OCI-LY7 (cell line): ENCODE data around the gene SRBD1. TPM values are rescaled to one million over a fixed set of nuclear protein-coding genes. Genes with fewer than 3 reads are reported as not detected.
A peak's percentile ranks its signal among the peaks of the same experiment; 100 is the strongest.

Experiments used
- BruUV-seq: library from RNA; stranded (reverse); fragments of 400-500 nt; replicated peaks from 2 replicates; lab custom pipeline; 2021; lab: Mats Ljungman, UMichigan
- CTCF ChIA-PET: fragments of 300-600 bp; sonication (Branson Sonifier 250); formaldehyde crosslinking; loops from one replicate; lab custom pipeline; 2022; ENCODE audit warnings: antibody characterized with exemption; ENCODE audit not compliant: unreplicated experiment; lab: Charles Lee
- POLR2A ChIA-PET: fragments of 300-600 bp; sonication (Branson Sonifier 250); formaldehyde crosslinking; loops from one replicate; lab custom pipeline; 2022; ENCODE audit warnings: antibody characterized with exemption; lab: Charles Lee
- DNase-seq: peaks from one replicate; pipeline ENCODE4 v3.0.0-alpha.2; 2015; ENCODE audit warnings: low spot score
- H2AFZ ChIP-seq: fragments of 200-600 bp; sonication (generic), shearing (Covaris generic); 2 replicates; pipeline ENCODE4 v1.6.1; 2014; ENCODE audit warnings: mild to moderate bottlenecking, antibody characterized with exemption, low read length, moderate library complexity
- H3K27ac ChIP-seq: fragments of 200-600 bp; sonication (generic); 2 replicates; pipeline ENCODE4 v1.5.1; 2014; ENCODE audit warnings: mixed run types, low read depth, mild to moderate bottlenecking, moderate library complexity, low read length, inconsistent platforms; ENCODE audit not compliant: poor library complexity, severe bottlenecking
- H3K36me3 ChIP-seq: fragments of 200-600 bp; sonication (generic); 2 replicates; pipeline ENCODE4 v1.6.1; 2014; ENCODE audit warnings: mild to moderate bottlenecking, antibody characterized with exemption, low read length, moderate library complexity, mixed read lengths; ENCODE audit not compliant: insufficient read depth
- H3K4me1 ChIP-seq: fragments of 200-600 bp; sonication (generic); 2 replicates; pipeline ENCODE4 v1.5.1; 2014; ENCODE audit warnings: mild to moderate bottlenecking, low read length; ENCODE audit not compliant: insufficient read depth, poor library complexity, severe bottlenecking
- H3K4me2 ChIP-seq: fragments of 200-600 bp; sonication (generic); 2 replicates; pipeline ENCODE4 v1.6.1; 2014; ENCODE audit warnings: mild to moderate bottlenecking, low read length
- H3K4me3 ChIP-seq: fragments of 200-600 bp; sonication (generic); 2 replicates; pipeline ENCODE4 v1.5.1; 2014; ENCODE audit warnings: mild to moderate bottlenecking, low read depth, low read length; ENCODE audit not compliant: poor library complexity, severe bottlenecking
- H3K79me2 ChIP-seq: fragments of 200-600 bp; sonication (generic); 2 replicates; pipeline ENCODE4 v1.6.1; 2016; ENCODE audit warnings: low read depth, mild to moderate bottlenecking, low read length, moderate library complexity, mixed read lengths; ENCODE audit not compliant: insufficient read depth
- H3K9me2 ChIP-seq: fragments of 200-600 bp; sonication (generic); 2 replicates; pipeline ENCODE4 v1.6.1; 2016; ENCODE audit warnings: mild to moderate bottlenecking, low read length, mixed read lengths; ENCODE audit not compliant: insufficient read depth
- H3K9me3 ChIP-seq: fragments of 200-600 bp; sonication (generic); 2 replicates; pipeline ENCODE4 v1.6.1; 2014; ENCODE audit warnings: mild to moderate bottlenecking, mixed run types, low read length, mixed read lengths
- H4K20me1 ChIP-seq: fragments of 200-600 bp; sonication (generic); 2 replicates; pipeline ENCODE4 v1.6.1; 2014; ENCODE audit warnings: mild to moderate bottlenecking, antibody characterized with exemption, low read length, moderate library complexity, mixed read lengths; ENCODE audit not compliant: insufficient read depth
- EZH2phosphoT487 ChIP-seq: fragments of 200-600 bp; sonication (generic); IDR thresholded peaks from 2 replicates; pipeline ENCODE4 v1.6.1; 2018; ENCODE audit warnings: low read depth, borderline replicate concordance, mild to moderate bottlenecking, mixed run types, antibody characterized with exemption, low read length, moderate library complexity, mixed read lengths
- intact Hi-C: fragments of 100-400 bp; cut with micrococcal nuclease; formaldehyde crosslinking; loops from one replicate; pipeline ENCODE4 v1.10.0; 2022; ENCODE audit not compliant: unreplicated experiment
- total RNA-seq, 2 experiments: library from RNA; depleted of rRNA in 1 of 2; stranded (reverse); fragments of >200 nt in 1 of 2; shearing (Covaris generic) in 1 of 2; gene quantifications; 2 replicates each; pipeline ENCODE4 v1.2.3, GENCODE V29; 2014 to 2022
- TF ChIP-seq, protein P1 (sequence below): fragments of 200-600 bp; sonication (generic); conservative IDR thresholded peaks from 2 replicates; pipeline ENCODE4 v1.5.1; 2014; ENCODE audit warnings: mild to moderate bottlenecking, antibody characterized with exemption, low read length, moderate library complexity, mixed read lengths

Gene SRBD1
- total RNA-seq, 2 experiments from 2014 or later, result 13.9 to 16.0 TPM

DNA sequence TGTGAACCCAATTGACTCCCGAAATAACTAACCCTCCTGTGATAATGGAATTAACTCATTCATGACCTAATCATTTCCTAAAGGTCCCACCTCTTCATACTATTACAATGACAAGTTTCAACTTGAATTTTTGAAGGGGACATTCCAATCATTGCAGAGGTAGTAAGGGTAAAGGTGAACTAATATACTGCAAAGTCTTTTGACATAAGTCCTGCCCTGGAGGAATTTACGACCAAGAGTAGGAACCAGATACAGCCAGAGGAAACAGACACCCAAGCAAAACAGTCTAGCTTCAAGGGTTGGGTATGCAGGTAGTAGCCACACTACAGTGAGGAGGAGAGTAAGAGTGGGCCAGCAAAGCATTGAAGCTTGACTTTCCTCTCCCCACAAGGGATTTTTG, 1.2 kb upstream of the SRBD1 start:
- H3K36me3 ChIP-seq, result no peaks in the 10 kb centered on the region
- intact Hi-C loops, result no loop called here
- no TSS peak for BruUV-seq
- no peak for TF ChIP-seq EZH2phosphoT487
- TF ChIP-seq, protein P1, sequence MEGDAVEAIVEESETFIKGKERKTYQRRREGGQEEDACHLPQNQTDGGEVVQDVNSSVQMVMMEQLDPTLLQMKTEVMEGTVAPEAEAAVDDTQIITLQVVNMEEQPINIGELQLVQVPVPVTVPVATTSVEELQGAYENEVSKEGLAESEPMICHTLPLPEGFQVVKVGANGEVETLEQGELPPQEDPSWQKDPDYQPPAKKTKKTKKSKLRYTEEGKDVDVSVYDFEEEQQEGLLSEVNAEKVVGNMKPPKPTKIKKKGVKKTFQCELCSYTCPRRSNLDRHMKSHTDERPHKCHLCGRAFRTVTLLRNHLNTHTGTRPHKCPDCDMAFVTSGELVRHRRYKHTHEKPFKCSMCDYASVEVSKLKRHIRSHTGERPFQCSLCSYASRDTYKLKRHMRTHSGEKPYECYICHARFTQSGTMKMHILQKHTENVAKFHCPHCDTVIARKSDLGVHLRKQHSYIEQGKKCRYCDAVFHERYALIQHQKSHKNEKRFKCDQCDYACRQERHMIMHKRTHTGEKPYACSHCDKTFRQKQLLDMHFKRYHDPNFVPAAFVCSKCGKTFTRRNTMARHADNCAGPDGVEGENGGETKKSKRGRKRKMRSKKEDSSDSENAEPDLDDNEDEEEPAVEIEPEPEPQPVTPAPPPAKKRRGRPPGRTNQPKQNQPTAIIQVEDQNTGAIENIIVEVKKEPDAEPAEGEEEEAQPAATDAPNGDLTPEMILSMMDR, result no peak
- ChIA-PET CTCF (no interaction called here), POLR2A (interaction anchor here (0.9 kb wide), 1 partner anchor 31 kb away, joined by 3 read pairs; no protein-coding TSS in a partner anchor)
- H3K79me2 ChIP-seq, result peaks cover 18% of the 10 kb centered on the region; the same call in 1 of the 2 replicates
- no peaks in the 10 kb centered on the region for H3K9me3 ChIP-seq
- no peak overlapping the region for H2AFZ ChIP-seq
- H3K4me2 ChIP-seq, result no peak overlapping the region
- H3K4me3 ChIP-seq, result no peak overlapping the region
- H3K4me1 ChIP-seq, result peaks cover 16% of the 10 kb centered on the region
- no peaks in the 10 kb centered on the region for H3K9me2 ChIP-seq
- DNase-seq, result no peak
- peaks cover 7% of the 10 kb centered on the region; the same call in 1 of the 2 replicates for H4K20me1 ChIP-seq
- no peak overlapping the region for H3K27ac ChIP-seq

DNA sequence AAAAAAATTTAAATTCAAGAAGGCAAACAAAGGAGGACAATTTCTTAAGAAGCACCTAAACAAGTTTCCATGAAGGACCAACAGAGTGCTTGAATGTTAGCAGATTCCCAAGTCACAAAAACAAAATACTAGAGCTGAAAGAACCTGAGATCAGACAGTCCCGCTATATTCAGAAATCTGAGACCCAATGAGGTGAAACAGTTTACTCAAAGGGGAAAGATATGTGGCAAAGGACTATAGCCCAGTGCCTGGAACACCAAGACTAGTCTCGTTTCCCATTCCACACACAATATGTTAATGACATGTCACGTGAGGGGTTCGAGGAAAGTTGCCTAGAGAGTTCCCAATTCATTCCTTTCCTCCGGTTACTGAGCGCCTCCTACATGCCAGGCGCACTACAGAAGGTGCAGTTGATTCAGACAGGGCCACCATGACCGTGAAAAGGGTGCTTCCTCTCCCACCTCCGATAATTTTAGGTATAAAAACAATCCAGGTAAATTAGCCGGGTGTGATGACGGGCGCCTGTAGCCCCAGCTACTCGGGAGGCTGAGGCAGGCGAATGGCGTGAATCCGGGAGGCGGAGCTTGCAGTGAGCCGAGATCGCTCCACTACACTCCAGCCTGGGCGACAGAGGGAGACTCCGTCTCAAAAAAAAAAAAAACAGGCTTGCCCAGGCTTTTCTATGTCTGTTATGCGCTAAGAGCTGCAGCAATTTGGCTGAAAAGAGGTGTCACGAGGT, 617 bp downstream of the SRBD1 start:
- Histone ChIP-seq H4K20me1 (peaks cover 7% of the 10 kb centered on the region; the same call in 1 of the 2 replicates), H3K9me2 (no peaks in the 10 kb centered on the region), H3K27ac (peak overlapping the region; percentile 80), H3K4me1 (peaks cover 22% of the 10 kb centered on the region), H3K79me2 (peaks cover 18% of the 10 kb centered on the region; the same call in 1 of the 2 replicates), H3K9me3 (no peaks in the 10 kb centered on the region), H3K4me2 (peak overlapping the region; percentile 96), H3K36me3 (no peaks in the 10 kb centered on the region), H3K4me3 (peak overlapping the region; percentile 85), H2AFZ (peak overlapping the region; percentile 98)
- POLR2A ChIA-PET, result interaction anchor here (0.6 to 1.1 kb wide), 9 partner anchors 13 to 234 kb away, joined by 3 to 7 read pairs (median 3); no protein-coding TSS in a partner anchor
- peak; percentile 57 for DNase-seq
- CTCF ChIA-PET, result interaction anchor here (0.6 kb wide), 1 partner anchor 740 kb away, joined by 3 read pairs; no protein-coding TSS in a partner anchor
- intact Hi-C loops, result no loop called here
- BruUV-seq, result TSS peak; percentile 90
- TF ChIP-seq, protein P1, result peak; percentile 65
- TF ChIP-seq EZH2phosphoT487, result no peak

DNA sequence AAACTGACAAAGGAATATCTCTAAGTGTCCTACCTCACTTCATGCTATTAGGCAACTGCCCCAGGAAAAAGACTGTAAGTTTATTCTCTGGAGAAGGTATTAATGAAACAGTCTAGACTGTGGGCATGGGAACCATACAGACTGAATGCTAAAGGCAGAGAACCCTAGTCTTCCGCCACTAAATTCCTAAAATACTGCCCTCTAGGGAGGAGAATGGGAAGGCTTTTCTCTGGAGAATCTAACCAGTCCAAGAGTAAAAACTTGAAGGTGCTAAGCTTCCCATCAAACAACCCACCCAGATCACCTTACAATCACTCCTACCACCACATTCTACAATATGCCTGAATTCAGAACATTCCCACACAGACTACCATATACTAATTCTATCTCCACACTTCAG, 3.4 kb downstream of the SRBD1 start:
- H3K79me2 ChIP-seq, result peaks cover 18% of the 10 kb centered on the region; the same call in 1 of the 2 replicates
- H3K9me3 ChIP-seq, result no peaks in the 10 kb centered on the region
- no peak for TF ChIP-seq EZH2phosphoT487
- TF ChIP-seq, protein P1, result peak; percentile 65
- ChIA-PET CTCF (no interaction called here), POLR2A (interaction anchor here (0.6 kb wide), 1 partner anchor 442 kb away, joined by 5 read pairs; no protein-coding TSS in a partner anchor)
- intact Hi-C loops, result no loop called here
- H2AFZ ChIP-seq, result no peak overlapping the region
- DNase-seq, result no peak
- peaks cover 7% of the 10 kb centered on the region; the same call in 1 of the 2 replicates for H4K20me1 ChIP-seq
- no peaks in the 10 kb centered on the region for H3K9me2 ChIP-seq
- no peak overlapping the region for H3K4me3 ChIP-seq
- no peak overlapping the region for H3K4me2 ChIP-seq
- peaks cover 14% of the 10 kb centered on the region; the same call in 1 of the 2 replicates for H3K36me3 ChIP-seq
- BruUV-seq, result no TSS peak
- H3K4me1 ChIP-seq, result peaks cover 22% of the 10 kb centered on the region
- H3K27ac ChIP-seq, result no peak overlapping the region
